Smooth muscle cell (in vitro differentiated cells): Measurements from ENCODE around the gene APOL6. TPM values are rescaled to one million over a fixed set of nuclear protein-coding genes. Genes with fewer than 3 reads are reported as not detected.

Experiments used
- DNase-seq: peaks from one replicate; lab custom pipeline; 2025; ENCODE audit not compliant: unreplicated experiment; lab: John Stamatoyannopoulos, UW
- H2AFZ ChIP-seq: fragments of 200-600 bp; sonication (generic); 2 replicates; pipeline ENCODE4 v1.6.0; 2016; ENCODE audit warnings: antibody characterized with exemption, low read depth, mild to moderate bottlenecking
- H3F3A ChIP-seq: fragments of 200-600 bp; sonication (generic); 2 replicates; pipeline ENCODE4 v1.6.0; 2017; ENCODE audit warnings: antibody characterized with exemption, low read depth
- H3K27ac ChIP-seq: fragments of 200-600 bp; sonication (generic); 2 replicates; pipeline ENCODE4 v1.5.1; 2016; ENCODE audit warnings: low read depth, mild to moderate bottlenecking
- H3K27me3 ChIP-seq: fragments of 200-600 bp; sonication (generic); 2 replicates; pipeline ENCODE4 v1.6.1; 2016; ENCODE audit warnings: low read depth, mild to moderate bottlenecking
- H3K36me3 ChIP-seq: fragments of 200-600 bp; sonication (generic); 2 replicates; pipeline ENCODE4 v1.5.1; 2016; ENCODE audit warnings: low read depth
- H3K4me1 ChIP-seq: fragments of 200-600 bp; sonication (generic); 2 replicates; pipeline ENCODE4 v1.5.1; 2016; ENCODE audit warnings: low read depth
- H3K4me2 ChIP-seq: fragments of 200-600 bp; sonication (generic); 2 replicates; pipeline ENCODE4 v1.6.0; 2016; ENCODE audit warnings: mild to moderate bottlenecking
- H3K4me3 ChIP-seq: fragments of 200-600 bp; sonication (generic); 2 replicates; pipeline ENCODE4 v1.5.1; 2016; ENCODE audit warnings: mild to moderate bottlenecking
- H3K79me2 ChIP-seq: fragments of 200-600 bp; sonication (generic); 2 replicates; pipeline ENCODE4 v1.6.0; 2016; ENCODE audit warnings: low read depth, mild to moderate bottlenecking
- H3K9ac ChIP-seq: fragments of 200-600 bp; sonication (generic); 2 replicates; pipeline ENCODE4 v1.6.0; 2016; ENCODE audit warnings: low read depth
- H3K9me3 ChIP-seq: fragments of 200-600 bp; sonication (generic); replicated peaks from 2 replicates; pipeline ENCODE4 v1.5.1; 2016; ENCODE audit warnings: low read depth
- H4K20me1 ChIP-seq: fragments of 200-600 bp; sonication (generic); 2 replicates; pipeline ENCODE4 v1.6.0; 2016; ENCODE audit warnings: low read depth
- WGBS: methylation state at CpG from one replicate; pipeline ENCODE4 v1.1.7; 2016; ENCODE audit warnings: low lambda C conversion rate; 5-methylcytosine and 5-hydroxymethylcytosine counted together
- polyA plus RNA-seq: library from polyadenylated mRNA; unstranded; fragments of >200 nt; fragmentation: Nextera tagmentation; extraction: Ambion mirVana; gene quantifications from 2 replicates; pipeline ENCODE4 v1.2.1, GENCODE V29; 2016
- total RNA-seq: library from RNA; depleted of rRNA; stranded (reverse); fragments of >200 nt; gene quantifications from 2 replicates; pipeline ENCODE4 v1.2.3, GENCODE V29; 2014
- TF ChIP-seq, protein P1 (sequence below): fragments of 200-600 bp; sonication (generic); IDR thresholded peaks from 2 replicates; pipeline ENCODE4 v1.5.1; 2017; ENCODE audit warnings: borderline replicate concordance, mild to moderate bottlenecking, antibody characterized with exemption; ENCODE audit not compliant: insufficient read depth, poor library complexity, severe bottlenecking

Gene APOL6
- total and polyA plus RNA-seq, 2 experiments from 2014 or later, result 0.23 to 0.76 TPM

DNA sequence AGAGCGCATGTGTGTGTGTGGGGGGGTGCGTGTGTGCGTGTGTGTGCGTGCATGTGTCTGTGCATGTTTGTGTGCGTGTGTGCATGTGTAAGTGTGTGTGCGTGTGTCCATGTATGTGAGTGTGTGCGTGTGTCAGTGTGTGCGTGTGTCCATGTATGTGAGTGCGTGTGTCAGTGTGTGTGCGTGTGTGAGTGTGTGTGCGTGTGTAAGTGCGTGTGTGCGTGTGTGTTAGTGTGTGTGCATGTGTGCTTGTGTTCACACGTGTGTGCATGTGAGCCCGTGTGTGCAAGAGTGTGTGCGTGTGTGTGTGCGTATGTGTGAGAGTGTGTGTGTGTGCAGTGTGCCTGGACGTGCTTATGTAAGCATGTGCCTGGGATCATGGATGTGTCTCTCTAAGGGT lies 14.7 kb upstream of the APOL6 start:
- Histone ChIP-seq H3K4me2 (no peak overlapping the region), H3K79me2 (no peaks in the 10 kb centered on the region), H3K27me3 (no peaks in the 10 kb centered on the region), H3F3A (peaks cover 19% of the 10 kb centered on the region), H3K9me3 (no peaks in the 10 kb centered on the region), H3K4me3 (no peak overlapping the region), H3K36me3 (no peaks in the 10 kb centered on the region), H3K27ac (no peak overlapping the region), H3K4me1 (peaks cover 14% of the 10 kb centered on the region), H2AFZ (no peak overlapping the region), H4K20me1 (no peaks in the 10 kb centered on the region), H3K9ac (no peak overlapping the region)
- DNase-seq, result no peak
- over 99% methylated on average over 17 of the region's 18 CpGs for WGBS
- TF ChIP-seq, protein P1, sequence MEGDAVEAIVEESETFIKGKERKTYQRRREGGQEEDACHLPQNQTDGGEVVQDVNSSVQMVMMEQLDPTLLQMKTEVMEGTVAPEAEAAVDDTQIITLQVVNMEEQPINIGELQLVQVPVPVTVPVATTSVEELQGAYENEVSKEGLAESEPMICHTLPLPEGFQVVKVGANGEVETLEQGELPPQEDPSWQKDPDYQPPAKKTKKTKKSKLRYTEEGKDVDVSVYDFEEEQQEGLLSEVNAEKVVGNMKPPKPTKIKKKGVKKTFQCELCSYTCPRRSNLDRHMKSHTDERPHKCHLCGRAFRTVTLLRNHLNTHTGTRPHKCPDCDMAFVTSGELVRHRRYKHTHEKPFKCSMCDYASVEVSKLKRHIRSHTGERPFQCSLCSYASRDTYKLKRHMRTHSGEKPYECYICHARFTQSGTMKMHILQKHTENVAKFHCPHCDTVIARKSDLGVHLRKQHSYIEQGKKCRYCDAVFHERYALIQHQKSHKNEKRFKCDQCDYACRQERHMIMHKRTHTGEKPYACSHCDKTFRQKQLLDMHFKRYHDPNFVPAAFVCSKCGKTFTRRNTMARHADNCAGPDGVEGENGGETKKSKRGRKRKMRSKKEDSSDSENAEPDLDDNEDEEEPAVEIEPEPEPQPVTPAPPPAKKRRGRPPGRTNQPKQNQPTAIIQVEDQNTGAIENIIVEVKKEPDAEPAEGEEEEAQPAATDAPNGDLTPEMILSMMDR, result no peak

DNA sequence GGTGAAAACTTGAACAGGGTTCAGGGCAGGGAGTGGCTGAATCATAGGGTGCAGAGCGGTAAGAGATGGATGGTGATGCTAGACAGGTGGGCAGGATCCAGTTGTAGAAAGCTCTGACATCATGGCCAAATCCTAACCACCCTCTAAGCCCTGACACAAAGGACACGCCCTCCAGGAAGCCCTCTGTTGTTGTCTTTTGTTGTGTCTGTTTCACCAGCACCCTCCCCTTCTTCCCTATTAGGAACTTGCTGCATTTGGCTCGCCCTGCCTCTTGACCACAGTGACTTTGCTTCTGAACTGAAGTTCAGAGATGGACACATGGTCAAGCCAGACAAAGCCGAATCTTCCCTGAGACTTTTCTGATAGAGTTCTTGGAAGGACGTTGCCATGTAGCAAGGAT lies 14.2 kb upstream of the APOL6 start:
- Histone ChIP-seq H3F3A (peaks cover 14% of the 10 kb centered on the region), H2AFZ (no peak overlapping the region)
- 88% methylated on average over 5 of the region's 5 CpGs for WGBS

DNA sequence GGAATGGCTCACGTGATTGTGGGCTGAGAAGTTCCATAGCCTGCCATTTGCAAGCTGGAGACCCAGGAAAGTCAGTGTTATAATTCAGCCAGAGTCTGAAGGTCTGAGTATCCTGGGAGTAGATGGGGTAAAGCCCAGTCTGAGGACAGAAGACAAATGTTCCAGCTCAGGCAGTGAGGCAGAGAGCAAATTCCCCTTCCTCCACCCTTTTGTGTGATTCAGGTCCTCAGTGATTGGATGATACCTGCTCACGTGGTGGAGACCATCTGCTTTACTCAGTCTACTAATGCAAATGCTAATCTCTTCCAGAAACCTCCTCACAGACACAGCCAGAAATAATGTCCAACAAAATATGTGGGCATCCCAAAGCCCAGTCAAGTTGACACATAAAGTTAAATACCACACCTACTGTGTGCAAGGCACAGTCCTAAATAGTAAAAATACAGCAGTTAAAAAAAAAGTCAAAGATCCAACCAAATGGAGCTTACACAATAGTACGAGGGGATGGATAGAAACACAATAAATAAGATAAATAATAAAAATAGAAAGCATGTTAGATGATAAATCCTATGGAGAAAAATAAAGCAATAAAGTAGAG lies 13.2 kb upstream of the APOL6 start:
- Histone ChIP-seq H3K27ac (no peak overlapping the region), H3K9me3 (no peaks in the 10 kb centered on the region)
- 97% methylated on average over 3 of the region's 3 CpGs for WGBS

More for the DNA sequence above, 14.2 kb upstream of the APOL6 start:
- H3K4me3 ChIP-seq, result no peak overlapping the region
- no peaks in the 10 kb centered on the region for H3K36me3 ChIP-seq
- no peaks in the 10 kb centered on the region for H4K20me1 ChIP-seq
- TF ChIP-seq, protein P1, result no peak
- peaks cover 14% of the 10 kb centered on the region for H3K4me1 ChIP-seq
- no peak for DNase-seq
- H3K27me3 ChIP-seq, result no peaks in the 10 kb centered on the region
- no peaks in the 10 kb centered on the region for H3K79me2 ChIP-seq
- H3K27ac ChIP-seq, result no peak overlapping the region
- H3K9me3 ChIP-seq, result no peaks in the 10 kb centered on the region
- H3K4me2 ChIP-seq, result no peak overlapping the region
- H3K9ac ChIP-seq, result no peak overlapping the region

More for the DNA sequence above, 13.2 kb upstream of the APOL6 start:
- Histone ChIP-seq H4K20me1 (no peaks in the 10 kb centered on the region), H3F3A (peaks cover 7% of the 10 kb centered on the region), H3K27me3 (no peaks in the 10 kb centered on the region), H3K9ac (no peak overlapping the region), H3K4me3 (no peak overlapping the region), H3K36me3 (no peaks in the 10 kb centered on the region), H2AFZ (no peak overlapping the region), H3K4me1 (peaks cover 14% of the 10 kb centered on the region), H3K4me2 (no peak overlapping the region), H3K79me2 (no peaks in the 10 kb centered on the region)
- DNase-seq, result no peak
- TF ChIP-seq, protein P1, result no peak
